Sigmoid colon (tissue), 3 donors: Measurements from ENCODE around the gene NAXD.

Experiments
- CTCF ChIP-seq, 4 experiments: fragments of 450-650 bp in 3 of 4; fragments of 200-600 bp in 1 of 4; IDR thresholded peaks; one replicate each; pipeline ENCODE4 v1.5.1; 2016 to 2019; ENCODE audit warnings: antibody characterized with exemption in 4 of 4, mild to moderate bottlenecking in 3 of 4, moderate library complexity in 2 of 4
- POLR2A ChIP-seq, 2 donors: fragments of 450-650 bp; IDR thresholded peaks; one replicate each; pipeline ENCODE4 v1.6.1; 2016; ENCODE audit warnings: antibody characterized with exemption in 2 of 2, mild to moderate bottlenecking in 2 of 2, moderate library complexity in 2 of 2

GRCh38 chr13:110661256-110661655 lies 45.9 kb downstream of the NAXD start:
- TF ChIP-seq CTCF (IDR thresholded peaks at IDR 0.05) (no peak), POLR2A (IDR thresholded peaks at IDR 0.05) (no peak)
